HCT116 (cell line): ENCODE measurements around the gene HTRA3. TPM values are rescaled to one million over a fixed set of nuclear protein-coding genes. Genes with fewer than 3 reads are reported as not detected.

ENCODE experiments used
- ATAC-seq: fragments of 200-7000 bp; cut with Tn5 transposase; 2 replicates; pipeline ENCODE4 v1.9.1; 2020; ENCODE audit warnings: mild to moderate bottlenecking, moderate library complexity
- BruUV-seq: library from RNA; stranded (reverse); fragments of 400-500 nt; replicated peaks from 2 replicates; lab custom pipeline; 2021; lab: Mats Ljungman, UMichigan
- CTCF ChIA-PET: fragments of 300-600 bp; sonication (Branson Sonifier 250); formaldehyde crosslinking; loops from one replicate; lab custom pipeline; 2021; ENCODE audit warnings: antibody characterized with exemption; lab: Charles Lee
- POLR2A ChIA-PET: fragments of 300-600, 350-600 bp; sonication (Branson Sonifier 250); formaldehyde crosslinking; loops from one replicate; lab custom pipeline; 2021; ENCODE audit warnings: antibody characterized with exemption; lab: Charles Lee
- RAD21 ChIA-PET, 2 experiments: fragments of 300-600 bp; sonication (Branson Sonifier 250); formaldehyde crosslinking; loops; one replicate each; lab custom pipeline; 2023; ENCODE audit warnings: low total read pairs in 2 of 2; ENCODE audit not compliant: uncharacterized antibody in 2 of 2, unreplicated experiment in 2 of 2, low non-redundant PET in 1 of 2; lab: Charles Lee
- DNase-seq: peaks from one replicate; pipeline ENCODE4 v3.0.0-alpha.2; 2010; ENCODE audit warnings: low read depth, low spot score
- H2AFZ ChIP-seq: fragments of 200-600 bp; shearing (Covaris generic), sonication (generic); 2 replicates; pipeline ENCODE4 v1.6.1; 2017; ENCODE audit warnings: low read depth, mixed run types, mixed read lengths, antibody characterized with exemption, low read length; ENCODE audit not compliant: poor library complexity, severe bottlenecking
- H3K27ac ChIP-seq: 2 replicates; pipeline ENCODE4 v1.5.1; 2012; ENCODE audit warnings: low read depth, low read length
- H3K27me3 ChIP-seq: fragments of 200-600 bp; sonication (generic); 2 replicates; pipeline ENCODE4 v1.6.1; 2016; ENCODE audit warnings: mixed run types, low read length, mixed read lengths; ENCODE audit not compliant: insufficient read depth
- H3K36me3 ChIP-seq, 2 experiments: fragments of 200-500 bp in 1 of 2; fragments of 200-600 bp in 1 of 2; sonication (Bioruptor generic) in 1 of 2; sonication (generic) in 1 of 2; 2 replicates each; pipeline versions ENCODE4 v1.5.1 to v1.6.1; 2014 to 2016; ENCODE audit warnings: low read length in 2 of 2, inconsistent platforms in 1 of 2, mixed read lengths in 1 of 2, mixed run types in 1 of 2; ENCODE audit not compliant: insufficient read depth in 2 of 2, control insufficient read depth in 1 of 2
- H3K4me1 ChIP-seq, 2 experiments: fragments of 200-600 bp in 1 of 2; sonication (generic) in 1 of 2; 2 replicates each; pipeline versions ENCODE4 v1.5.1 to v1.6.1; 2012 to 2017; ENCODE audit warnings: low read length in 2 of 2, inconsistent platforms in 1 of 2, mild to moderate bottlenecking in 1 of 2, mixed read lengths in 1 of 2, mixed run types in 1 of 2, moderate library complexity in 1 of 2; ENCODE audit not compliant: insufficient read depth in 2 of 2, control insufficient read depth in 1 of 2
- H3K4me2 ChIP-seq: fragments of 200-600 bp; sonication (generic); 2 replicates; pipeline ENCODE4 v1.6.1; 2017; ENCODE audit warnings: mixed run types, low read length, mixed read lengths
- H3K4me3 ChIP-seq, 2 experiments: fragments of 200-600 bp in 1 of 2; sonication (generic) in 1 of 2; replicated peaks in 1 of 2; 2 replicates each; pipeline ENCODE4 v1.5.1; 2011 to 2016; ENCODE audit warnings: low read length in 2 of 2, control low read depth in 1 of 2, low read depth in 1 of 2, mild to moderate bottlenecking in 1 of 2, mixed read lengths in 1 of 2, mixed run types in 1 of 2
- H3K79me2 ChIP-seq: fragments of 200-600 bp; sonication (generic); 2 replicates; pipeline ENCODE4 v1.6.1; 2017; ENCODE audit warnings: mild to moderate bottlenecking, mixed run types, low read length, moderate library complexity, mixed read lengths; ENCODE audit not compliant: insufficient read depth
- H3K9ac ChIP-seq: fragments of 200-600 bp; sonication (generic); 2 replicates; pipeline ENCODE4 v1.6.1; 2016; ENCODE audit warnings: low read length, mixed read lengths
- H3K9me2 ChIP-seq: fragments of 200-600 bp; sonication (generic), shearing (Covaris generic); 2 replicates; pipeline ENCODE4 v1.6.1; 2017; ENCODE audit warnings: mixed run types, mild to moderate bottlenecking, moderate library complexity; ENCODE audit not compliant: insufficient read depth
- H3K9me3 ChIP-seq, 2 experiments: fragments of 200-500 bp in 1 of 2; fragments of 200-600 bp in 1 of 2; sonication (Bioruptor generic) in 1 of 2; sonication (generic) in 1 of 2; 2 replicates each; pipeline ENCODE4 v1.6.1; 2014 to 2017; ENCODE audit warnings: low read length in 2 of 2, mixed read lengths in 2 of 2, inconsistent platforms in 1 of 2, low read depth in 1 of 2, mild to moderate bottlenecking in 1 of 2, mixed run types in 1 of 2, moderate library complexity in 1 of 2; ENCODE audit not compliant: control insufficient read depth in 1 of 2, insufficient read depth in 1 of 2
- H4K20me1 ChIP-seq: fragments of 200-600 bp; sonication (generic), shearing (Covaris generic); 2 replicates; pipeline ENCODE4 v1.6.1; 2017; ENCODE audit warnings: mixed run types, mild to moderate bottlenecking, moderate library complexity; ENCODE audit not compliant: insufficient read depth
- CEBPB ChIP-seq: IDR thresholded peaks from 2 replicates; pipeline ENCODE4 v1.6.1; 2012; ENCODE audit warnings: low read depth
- ELF1 ChIP-seq: IDR thresholded peaks from 2 replicates; pipeline ENCODE4 v1.6.1; 2012; ENCODE audit warnings: low read depth, borderline replicate concordance
- EZH2 ChIP-seq: fragments of 200-600 bp; sonication (generic); IDR thresholded peaks from 2 replicates; pipeline ENCODE4 v1.6.1; 2017; ENCODE audit warnings: antibody characterized with exemption, mixed run types
- EZH2phosphoT487 ChIP-seq: fragments of 200-600 bp; IDR thresholded peaks from 2 replicates; pipeline ENCODE4 v1.6.1; 2018; ENCODE audit warnings: antibody characterized with exemption, borderline replicate concordance
- FOSL1 ChIP-seq: IDR thresholded peaks from 2 replicates; pipeline ENCODE4 v1.6.1; 2012; ENCODE audit warnings: low read depth
- JUND ChIP-seq: IDR thresholded peaks from 2 replicates; pipeline ENCODE4 v1.6.1; 2012
- POLR2AphosphoS5 ChIP-seq: IDR thresholded peaks from 2 replicates; pipeline ENCODE4 v1.6.1; 2011; ENCODE audit warnings: mild to moderate bottlenecking, low read depth, low read length, moderate library complexity
- TCF7L2 ChIP-seq: IDR thresholded peaks from 2 replicates; pipeline ENCODE4 v1.7.0; 2011; ENCODE audit warnings: borderline replicate concordance, inconsistent platforms; ENCODE audit not compliant: insufficient read depth, insufficient read length; ENCODE audit errors: extremely low read depth
- ZNF274 ChIP-seq: fragments of 200-500 bp; sonication (Bioruptor generic); IDR thresholded peaks from 2 replicates; pipeline ENCODE4 v1.6.1; 2014; ENCODE audit warnings: mild to moderate bottlenecking, low read depth, low read length, inconsistent platforms
- intact Hi-C: fragments of 100-400 bp; cut with micrococcal nuclease; formaldehyde crosslinking; loops from 2 replicates; pipeline ENCODE4 v1.10.0; 2022
- total RNA-seq: library from RNA; stranded (reverse); gene quantifications from one replicate; pipeline ENCODE4 v1.2.1, GENCODE V29; 2021; ENCODE audit not compliant: unreplicated experiment
- TF ChIP-seq, protein P1 (sequence below): IDR thresholded peaks from 2 replicates; pipeline ENCODE4 v1.6.1; 2012
- TF ChIP-seq, protein P2 (sequence below), 3 experiments: fragments of 200-600 bp in 1 of 3; sonication (generic) in 1 of 3; IDR thresholded peaks in 2 of 3; conservative IDR thresholded peaks in 1 of 3; 2 replicates each; pipeline ENCODE4 v1.5.1; 2012 to 2017; ENCODE audit warnings: low read depth in 2 of 3, low read length in 2 of 3, antibody characterized with exemption in 1 of 3, borderline replicate concordance in 1 of 3, control low read depth in 1 of 3, mild to moderate bottlenecking in 1 of 3, mixed read lengths in 1 of 3, mixed run types in 1 of 3, moderate library complexity in 1 of 3; ENCODE audit not compliant: insufficient read depth in 1 of 3
- TF ChIP-seq, protein P3 (sequence below): IDR thresholded peaks from 2 replicates; pipeline ENCODE4 v1.6.1; 2012
- TF ChIP-seq, protein P4 (sequence below): IDR thresholded peaks from 2 replicates; pipeline ENCODE4 v1.6.1; 2011; ENCODE audit warnings: mild to moderate bottlenecking, low read length, moderate library complexity; ENCODE audit not compliant: insufficient replicate concordance; ENCODE audit errors: extremely low read depth
- TF ChIP-seq, protein P5 (sequence below): IDR thresholded peaks from 2 replicates; pipeline ENCODE4 v1.6.1; 2012; ENCODE audit warnings: low read depth

The HTRA3 gene
- total RNA-seq, 1 experiment from 2014 or later: not detected

DNA sequence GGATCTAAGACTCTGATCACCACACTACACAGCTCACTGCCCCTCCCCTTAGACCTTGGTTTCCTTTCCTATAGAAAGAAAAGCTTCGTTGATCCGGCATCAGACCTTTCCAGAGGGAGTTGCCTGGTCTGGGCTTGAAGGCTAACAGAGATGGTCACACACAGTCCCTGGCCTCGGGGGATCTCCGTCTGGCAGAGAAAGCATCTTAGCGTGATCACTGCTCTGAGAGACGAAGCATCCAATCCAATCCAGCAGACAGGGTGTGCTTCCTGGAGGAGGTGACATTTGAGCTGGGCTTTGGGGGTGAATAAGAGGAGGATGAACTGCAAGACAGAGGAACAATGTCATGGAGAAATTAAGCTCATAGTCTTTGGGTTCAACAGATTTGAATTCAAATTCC is 49.5 kb downstream of the HTRA3 start:
- BruUV-seq: no TSS peak
- ATAC-seq: no peak
- intact Hi-C loops: no loop called here

More for the DNA sequence above, 49.5 kb downstream of the HTRA3 start:
- DNase-seq: no peak
- H2AFZ ChIP-seq: no peak overlapping the region
- ChIA-PET POLR2A (no interaction called here), CTCF (no interaction called here), RAD21 (no interaction called here)
- no peaks in the 10 kb centered on the region for H3K36me3 ChIP-seq
- peaks cover 16 to 22% of the 10 kb centered on the region in 2 experiments for H3K4me1 ChIP-seq
- TF ChIP-seq, protein P1, sequence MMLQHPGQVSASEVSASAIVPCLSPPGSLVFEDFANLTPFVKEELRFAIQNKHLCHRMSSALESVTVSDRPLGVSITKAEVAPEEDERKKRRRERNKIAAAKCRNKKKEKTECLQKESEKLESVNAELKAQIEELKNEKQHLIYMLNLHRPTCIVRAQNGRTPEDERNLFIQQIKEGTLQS: no peak
- TF ChIP-seq TCF7L2 (no peak), EZH2 (no peak), FOSL1 (no peak), EZH2phosphoT487 (no peak), ELF1 (no peak), POLR2AphosphoS5 (no peak), ZNF274 (no peak), CEBPB (no peak), JUND (no peak)
- TF ChIP-seq, protein P2, sequence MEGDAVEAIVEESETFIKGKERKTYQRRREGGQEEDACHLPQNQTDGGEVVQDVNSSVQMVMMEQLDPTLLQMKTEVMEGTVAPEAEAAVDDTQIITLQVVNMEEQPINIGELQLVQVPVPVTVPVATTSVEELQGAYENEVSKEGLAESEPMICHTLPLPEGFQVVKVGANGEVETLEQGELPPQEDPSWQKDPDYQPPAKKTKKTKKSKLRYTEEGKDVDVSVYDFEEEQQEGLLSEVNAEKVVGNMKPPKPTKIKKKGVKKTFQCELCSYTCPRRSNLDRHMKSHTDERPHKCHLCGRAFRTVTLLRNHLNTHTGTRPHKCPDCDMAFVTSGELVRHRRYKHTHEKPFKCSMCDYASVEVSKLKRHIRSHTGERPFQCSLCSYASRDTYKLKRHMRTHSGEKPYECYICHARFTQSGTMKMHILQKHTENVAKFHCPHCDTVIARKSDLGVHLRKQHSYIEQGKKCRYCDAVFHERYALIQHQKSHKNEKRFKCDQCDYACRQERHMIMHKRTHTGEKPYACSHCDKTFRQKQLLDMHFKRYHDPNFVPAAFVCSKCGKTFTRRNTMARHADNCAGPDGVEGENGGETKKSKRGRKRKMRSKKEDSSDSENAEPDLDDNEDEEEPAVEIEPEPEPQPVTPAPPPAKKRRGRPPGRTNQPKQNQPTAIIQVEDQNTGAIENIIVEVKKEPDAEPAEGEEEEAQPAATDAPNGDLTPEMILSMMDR (IDR thresholded peaks at IDR 0.05 in 2 of 3, conservative IDR thresholded peaks at IDR 0.05 in 1 of 3; ENCODE audit: borderline replicate concordance in 1 of 3, insufficient read depth in 1 of 3, low read depth in 2 of 3, low read length in 2 of 3): no peak
- TF ChIP-seq, protein P3, sequence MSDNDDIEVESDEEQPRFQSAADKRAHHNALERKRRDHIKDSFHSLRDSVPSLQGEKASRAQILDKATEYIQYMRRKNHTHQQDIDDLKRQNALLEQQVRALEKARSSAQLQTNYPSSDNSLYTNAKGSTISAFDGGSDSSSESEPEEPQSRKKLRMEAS: no peak
- TF ChIP-seq, protein P4, sequence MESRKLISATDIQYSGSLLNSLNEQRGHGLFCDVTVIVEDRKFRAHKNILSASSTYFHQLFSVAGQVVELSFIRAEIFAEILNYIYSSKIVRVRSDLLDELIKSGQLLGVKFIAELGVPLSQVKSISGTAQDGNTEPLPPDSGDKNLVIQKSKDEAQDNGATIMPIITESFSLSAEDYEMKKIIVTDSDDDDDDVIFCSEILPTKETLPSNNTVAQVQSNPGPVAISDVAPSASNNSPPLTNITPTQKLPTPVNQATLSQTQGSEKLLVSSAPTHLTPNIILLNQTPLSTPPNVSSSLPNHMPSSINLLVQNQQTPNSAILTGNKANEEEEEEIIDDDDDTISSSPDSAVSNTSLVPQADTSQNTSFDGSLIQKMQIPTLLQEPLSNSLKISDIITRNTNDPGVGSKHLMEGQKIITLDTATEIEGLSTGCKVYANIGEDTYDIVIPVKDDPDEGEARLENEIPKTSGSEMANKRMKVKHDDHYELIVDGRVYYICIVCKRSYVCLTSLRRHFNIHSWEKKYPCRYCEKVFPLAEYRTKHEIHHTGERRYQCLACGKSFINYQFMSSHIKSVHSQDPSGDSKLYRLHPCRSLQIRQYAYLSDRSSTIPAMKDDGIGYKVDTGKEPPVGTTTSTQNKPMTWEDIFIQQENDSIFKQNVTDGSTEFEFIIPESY: no peak
- TF ChIP-seq, protein P5, sequence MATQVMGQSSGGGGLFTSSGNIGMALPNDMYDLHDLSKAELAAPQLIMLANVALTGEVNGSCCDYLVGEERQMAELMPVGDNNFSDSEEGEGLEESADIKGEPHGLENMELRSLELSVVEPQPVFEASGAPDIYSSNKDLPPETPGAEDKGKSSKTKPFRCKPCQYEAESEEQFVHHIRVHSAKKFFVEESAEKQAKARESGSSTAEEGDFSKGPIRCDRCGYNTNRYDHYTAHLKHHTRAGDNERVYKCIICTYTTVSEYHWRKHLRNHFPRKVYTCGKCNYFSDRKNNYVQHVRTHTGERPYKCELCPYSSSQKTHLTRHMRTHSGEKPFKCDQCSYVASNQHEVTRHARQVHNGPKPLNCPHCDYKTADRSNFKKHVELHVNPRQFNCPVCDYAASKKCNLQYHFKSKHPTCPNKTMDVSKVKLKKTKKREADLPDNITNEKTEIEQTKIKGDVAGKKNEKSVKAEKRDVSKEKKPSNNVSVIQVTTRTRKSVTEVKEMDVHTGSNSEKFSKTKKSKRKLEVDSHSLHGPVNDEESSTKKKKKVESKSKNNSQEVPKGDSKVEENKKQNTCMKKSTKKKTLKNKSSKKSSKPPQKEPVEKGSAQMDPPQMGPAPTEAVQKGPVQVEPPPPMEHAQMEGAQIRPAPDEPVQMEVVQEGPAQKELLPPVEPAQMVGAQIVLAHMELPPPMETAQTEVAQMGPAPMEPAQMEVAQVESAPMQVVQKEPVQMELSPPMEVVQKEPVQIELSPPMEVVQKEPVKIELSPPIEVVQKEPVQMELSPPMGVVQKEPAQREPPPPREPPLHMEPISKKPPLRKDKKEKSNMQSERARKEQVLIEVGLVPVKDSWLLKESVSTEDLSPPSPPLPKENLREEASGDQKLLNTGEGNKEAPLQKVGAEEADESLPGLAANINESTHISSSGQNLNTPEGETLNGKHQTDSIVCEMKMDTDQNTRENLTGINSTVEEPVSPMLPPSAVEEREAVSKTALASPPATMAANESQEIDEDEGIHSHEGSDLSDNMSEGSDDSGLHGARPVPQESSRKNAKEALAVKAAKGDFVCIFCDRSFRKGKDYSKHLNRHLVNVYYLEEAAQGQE: no peak
- H3K4me3 ChIP-seq: no peak overlapping the region
- no peak overlapping the region for H3K27ac ChIP-seq
- no peak overlapping the region for H3K9ac ChIP-seq
- H3K4me2 ChIP-seq: no peak overlapping the region
- H3K9me3 ChIP-seq: no peaks in the 10 kb centered on the region
- no peaks in the 10 kb centered on the region for H4K20me1 ChIP-seq
- H3K27me3 ChIP-seq: no peaks in the 10 kb centered on the region
- H3K9me2 ChIP-seq: no peaks in the 10 kb centered on the region
- H3K79me2 ChIP-seq: no peaks in the 10 kb centered on the region
